ENCODE results near the gene GLI2. TPM values are rescaled to one million over a fixed set of nuclear protein-coding genes. Genes with fewer than 3 reads are reported as not detected.

Gene GLI2
- total RNA-seq, 1 experiment from 2014 or later, result 3.4 TPM

DNA sequence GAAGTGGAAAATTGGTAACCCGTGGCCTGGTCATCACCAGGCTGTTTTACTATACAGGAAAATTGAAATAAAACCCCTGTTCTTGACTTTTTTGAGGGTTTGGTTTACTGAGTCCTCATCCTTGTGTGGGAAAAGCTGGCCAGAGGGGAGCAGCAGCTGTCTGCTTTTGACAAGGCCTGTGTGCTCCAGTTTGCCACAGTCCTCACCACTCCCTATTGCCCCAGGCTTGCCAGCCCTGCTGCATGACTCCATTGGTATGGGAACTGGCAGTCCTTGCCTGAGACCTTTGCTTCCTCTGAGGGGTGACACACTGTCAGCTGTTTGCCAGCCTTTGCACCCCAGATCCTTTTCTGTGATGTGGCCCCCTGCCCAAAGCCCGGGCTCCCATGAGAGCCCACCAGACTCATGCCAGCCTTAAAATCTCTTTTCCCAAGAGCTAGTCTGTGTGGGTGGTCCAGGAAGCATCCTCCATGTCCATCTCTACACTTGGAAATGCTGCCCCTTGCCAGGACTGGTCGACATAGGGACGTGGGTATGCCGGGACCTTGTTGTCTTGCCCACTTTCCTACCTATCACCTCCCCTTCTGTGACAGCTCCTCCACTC, 39.0 kb downstream of the GLI2 start:
- BruUV-seq (replicated peaks), result no TSS peak
- Histone ChIP-seq H3K27ac (ENCODE audit: low read depth, low read length) (no peak overlapping the region), H4K20me1 (ENCODE audit: insufficient read depth) (no peaks in the 10 kb centered on the region), H2AFZ (ENCODE audit: low read depth, low read length, poor library complexity, severe bottlenecking) (no peak overlapping the region), H3K9me2 (ENCODE audit: insufficient read depth) (no peaks in the 10 kb centered on the region), H3K4me1 (ENCODE audit: control insufficient read depth in 1 of 2, insufficient read depth in 2 of 2, low read length in 2 of 2) (peaks cover 27 to 34% of the 10 kb centered on the region in 2 experiments), H3K79me2 (ENCODE audit: insufficient read depth, low read length) (no peaks in the 10 kb centered on the region), H3K27me3 (ENCODE audit: insufficient read depth, low read length) (no peaks in the 10 kb centered on the region), H3K36me3 (ENCODE audit: control insufficient read depth in 1 of 2, insufficient read depth in 2 of 2, low read length in 2 of 2) (no peaks in the 10 kb centered on the region), H3K4me3 (replicated peaks in 1 of 2; ENCODE audit: low read depth in 1 of 2, low read length in 2 of 2) (no peak overlapping the region), H3K4me2 (ENCODE audit: low read length) (no peak overlapping the region), H3K9me3 (ENCODE audit: control insufficient read depth in 1 of 2, insufficient read depth in 1 of 2, low read depth in 1 of 2, low read length in 2 of 2) (no peaks in the 10 kb centered on the region), H3K9ac (ENCODE audit: low read length) (no peak overlapping the region)
- CTCF ChIA-PET, result no interaction called here
- TF ChIP-seq, protein P1, sequence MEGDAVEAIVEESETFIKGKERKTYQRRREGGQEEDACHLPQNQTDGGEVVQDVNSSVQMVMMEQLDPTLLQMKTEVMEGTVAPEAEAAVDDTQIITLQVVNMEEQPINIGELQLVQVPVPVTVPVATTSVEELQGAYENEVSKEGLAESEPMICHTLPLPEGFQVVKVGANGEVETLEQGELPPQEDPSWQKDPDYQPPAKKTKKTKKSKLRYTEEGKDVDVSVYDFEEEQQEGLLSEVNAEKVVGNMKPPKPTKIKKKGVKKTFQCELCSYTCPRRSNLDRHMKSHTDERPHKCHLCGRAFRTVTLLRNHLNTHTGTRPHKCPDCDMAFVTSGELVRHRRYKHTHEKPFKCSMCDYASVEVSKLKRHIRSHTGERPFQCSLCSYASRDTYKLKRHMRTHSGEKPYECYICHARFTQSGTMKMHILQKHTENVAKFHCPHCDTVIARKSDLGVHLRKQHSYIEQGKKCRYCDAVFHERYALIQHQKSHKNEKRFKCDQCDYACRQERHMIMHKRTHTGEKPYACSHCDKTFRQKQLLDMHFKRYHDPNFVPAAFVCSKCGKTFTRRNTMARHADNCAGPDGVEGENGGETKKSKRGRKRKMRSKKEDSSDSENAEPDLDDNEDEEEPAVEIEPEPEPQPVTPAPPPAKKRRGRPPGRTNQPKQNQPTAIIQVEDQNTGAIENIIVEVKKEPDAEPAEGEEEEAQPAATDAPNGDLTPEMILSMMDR (IDR thresholded peaks at IDR 0.05 in 2 of 3, conservative IDR thresholded peaks at IDR 0.05 in 1 of 3; ENCODE audit: borderline replicate concordance in 1 of 3, insufficient read depth in 1 of 3, low read depth in 2 of 3, low read length in 2 of 3), result 0 out of 6 replicates have a peak, but pooled peaks of 1 of the 3 experiments have one; percentile 11
- TF ChIP-seq RAD21 (IDR thresholded peaks at IDR 0.05; ENCODE audit: low read depth), result peak; percentile 40
- TF ChIP-seq CBX3 (IDR thresholded peaks at IDR 0.05; ENCODE audit: low read depth), result no peak
- TF ChIP-seq, protein P2, sequence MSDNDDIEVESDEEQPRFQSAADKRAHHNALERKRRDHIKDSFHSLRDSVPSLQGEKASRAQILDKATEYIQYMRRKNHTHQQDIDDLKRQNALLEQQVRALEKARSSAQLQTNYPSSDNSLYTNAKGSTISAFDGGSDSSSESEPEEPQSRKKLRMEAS (IDR thresholded peaks at IDR 0.05), result no peak
- TF ChIP-seq SIN3A (IDR thresholded peaks at IDR 0.05; ENCODE audit: low read depth), result no peak
- TF ChIP-seq, protein P3, sequence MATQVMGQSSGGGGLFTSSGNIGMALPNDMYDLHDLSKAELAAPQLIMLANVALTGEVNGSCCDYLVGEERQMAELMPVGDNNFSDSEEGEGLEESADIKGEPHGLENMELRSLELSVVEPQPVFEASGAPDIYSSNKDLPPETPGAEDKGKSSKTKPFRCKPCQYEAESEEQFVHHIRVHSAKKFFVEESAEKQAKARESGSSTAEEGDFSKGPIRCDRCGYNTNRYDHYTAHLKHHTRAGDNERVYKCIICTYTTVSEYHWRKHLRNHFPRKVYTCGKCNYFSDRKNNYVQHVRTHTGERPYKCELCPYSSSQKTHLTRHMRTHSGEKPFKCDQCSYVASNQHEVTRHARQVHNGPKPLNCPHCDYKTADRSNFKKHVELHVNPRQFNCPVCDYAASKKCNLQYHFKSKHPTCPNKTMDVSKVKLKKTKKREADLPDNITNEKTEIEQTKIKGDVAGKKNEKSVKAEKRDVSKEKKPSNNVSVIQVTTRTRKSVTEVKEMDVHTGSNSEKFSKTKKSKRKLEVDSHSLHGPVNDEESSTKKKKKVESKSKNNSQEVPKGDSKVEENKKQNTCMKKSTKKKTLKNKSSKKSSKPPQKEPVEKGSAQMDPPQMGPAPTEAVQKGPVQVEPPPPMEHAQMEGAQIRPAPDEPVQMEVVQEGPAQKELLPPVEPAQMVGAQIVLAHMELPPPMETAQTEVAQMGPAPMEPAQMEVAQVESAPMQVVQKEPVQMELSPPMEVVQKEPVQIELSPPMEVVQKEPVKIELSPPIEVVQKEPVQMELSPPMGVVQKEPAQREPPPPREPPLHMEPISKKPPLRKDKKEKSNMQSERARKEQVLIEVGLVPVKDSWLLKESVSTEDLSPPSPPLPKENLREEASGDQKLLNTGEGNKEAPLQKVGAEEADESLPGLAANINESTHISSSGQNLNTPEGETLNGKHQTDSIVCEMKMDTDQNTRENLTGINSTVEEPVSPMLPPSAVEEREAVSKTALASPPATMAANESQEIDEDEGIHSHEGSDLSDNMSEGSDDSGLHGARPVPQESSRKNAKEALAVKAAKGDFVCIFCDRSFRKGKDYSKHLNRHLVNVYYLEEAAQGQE (IDR thresholded peaks at IDR 0.05; ENCODE audit: low read depth), result no peak
- no peak for DNase-seq (ENCODE audit: low read depth, low spot score)
- POLR2A ChIA-PET, result no interaction called here
- RAD21 ChIA-PET (ENCODE audit: low non-redundant PET in 1 of 2, low total read pairs in 2 of 2, uncharacterized antibody in 2 of 2, unreplicated experiment in 2 of 2), result interaction anchor here in 1 of 2 experiments (0.9 kb wide), 1 partner anchor 37 kb away, joined by 3 read pairs; no protein-coding TSS in a partner anchor
- no peak for ATAC-seq
- intact Hi-C loops (cut with micrococcal nuclease), result no loop called here

Data from HCT116 (cell line).